Cardiac muscle cell (in vitro differentiated cells and primary cell): ENCODE measurements around the gene MBOAT1. TPM values are rescaled to one million over a fixed set of nuclear protein-coding genes. Genes with fewer than 3 reads are reported as not detected.
A peak's percentile ranks its signal among the peaks of the same experiment; 100 is the strongest.

ENCODE experiments used
- DNase-seq, 2 donors: peaks; one replicate each; pipeline versions ENCODE4 v3.0.0 to v3.0.0-alpha.2; 2010 to 2017; ENCODE audit warnings: low read depth in 1 of 2, low spot score in 1 of 2
- H3K27ac ChIP-seq: fragments of 200-600 bp; sonication (generic); 2 replicates; pipeline ENCODE4 v1.5.1; 2016
- H3K27me3 ChIP-seq: fragments of 200-600 bp; sonication (generic); 2 replicates; pipeline ENCODE4 v1.6.0; 2016; ENCODE audit warnings: control low read depth
- H3K36me3 ChIP-seq: fragments of 200-600 bp; sonication (generic); 2 replicates; pipeline ENCODE4 v1.5.1; 2016; ENCODE audit warnings: control low read depth
- H3K4me1 ChIP-seq: fragments of 200-600 bp; sonication (generic); 2 replicates; pipeline ENCODE4 v1.8.1; 2017; ENCODE audit warnings: low read depth, mild to moderate bottlenecking, mixed run types
- H3K4me3 ChIP-seq: fragments of 200-600 bp; sonication (generic); 2 replicates; pipeline ENCODE4 v1.5.1; 2016; ENCODE audit warnings: mild to moderate bottlenecking
- H3K9me3 ChIP-seq: fragments of 200-600 bp; sonication (generic); 2 replicates; pipeline ENCODE4 v1.5.1; 2017; ENCODE audit warnings: low read depth, mild to moderate bottlenecking, control low read depth
- CTCF ChIP-seq: IDR thresholded peaks from 2 replicates; pipeline ENCODE4 v1.5.1; 2012; ENCODE audit warnings: low read depth, mild to moderate bottlenecking, low read length
- polyA plus RNA-seq: library from polyadenylated mRNA; unstranded; fragments of >200 nt; fragmentation: Nextera tagmentation; extraction: Ambion mirVana; gene quantifications from 2 replicates; pipeline ENCODE4 v1.2.1, GENCODE V29; 2016
- total RNA-seq: library from RNA; depleted of rRNA; stranded (reverse); fragments of >200 nt; gene quantifications from 2 replicates; pipeline ENCODE4 v1.2.3, GENCODE V29; 2016

MBOAT1 gene
- total and polyA plus RNA-seq, 2 experiments from 2014 or later, result 7.5 to 15.5 TPM

- no peaks in the 10 kb centered on the region for H3K9me3 ChIP-seq
- H3K27ac ChIP-seq, result peak overlapping the region; percentile 96
- no peaks in the 10 kb centered on the region for H3K27me3 ChIP-seq
- no peaks in the 10 kb centered on the region for H3K36me3 ChIP-seq
- no peak for DNase-seq
- no peak for TF ChIP-seq CTCF
- peaks cover 69% of the 10 kb centered on the region for H3K4me1 ChIP-seq
- H3K4me3 ChIP-seq, result no peak overlapping the region
These were observed 92.8 kb downstream of the MBOAT1 start for GRCh38 chr6:20119485-20119884.

- H3K9me3 ChIP-seq, result no peaks in the 10 kb centered on the region
- H3K4me1 ChIP-seq, result peaks cover 63% of the 10 kb centered on the region
- no peak for TF ChIP-seq CTCF
- no peaks in the 10 kb centered on the region for H3K36me3 ChIP-seq
- H3K4me3 ChIP-seq, result no peak overlapping the region
- H3K27ac ChIP-seq, result peak overlapping the region; percentile 96
- H3K27me3 ChIP-seq, result no peaks in the 10 kb centered on the region
- DNase-seq, result peak in 1 of 2 donors; percentile 67
These were observed 93.4 kb downstream of the MBOAT1 start for GRCh38 chr6:20118892-20119291.

- H3K27ac ChIP-seq, result peak overlapping the region; percentile 96
- H3K4me1 ChIP-seq, result peaks cover 55% of the 10 kb centered on the region
- DNase-seq, result peak in 1 of 2 donors; percentile 23
- H3K27me3 ChIP-seq, result no peaks in the 10 kb centered on the region
- no peak for TF ChIP-seq CTCF
- H3K36me3 ChIP-seq, result no peaks in the 10 kb centered on the region
- no peaks in the 10 kb centered on the region for H3K9me3 ChIP-seq
- H3K4me3 ChIP-seq, result no peak overlapping the region
These were observed 94.8 kb downstream of the MBOAT1 start for GRCh38 chr6:20117474-20117873.

GRCh38 chr6:20116792-20117191, 95.5 kb downstream of the MBOAT1 start:
- Histone ChIP-seq H3K4me3 (no peak overlapping the region), H3K27ac (peak overlapping the region; percentile 96), H3K27me3 (no peaks in the 10 kb centered on the region), H3K36me3 (no peaks in the 10 kb centered on the region), H3K4me1 (peaks cover 55% of the 10 kb centered on the region), H3K9me3 (no peaks in the 10 kb centered on the region)
- no peak for TF ChIP-seq CTCF
- DNase-seq, result no peak

- Histone ChIP-seq H3K4me3 (no peak overlapping the region), H3K27me3 (no peaks in the 10 kb centered on the region), H3K4me1 (peaks cover 50% of the 10 kb centered on the region), H3K9me3 (no peaks in the 10 kb centered on the region), H3K36me3 (no peaks in the 10 kb centered on the region), H3K27ac (peak overlapping the region; percentile 65)
- no peak for DNase-seq
- no peak for TF ChIP-seq CTCF
These were observed 96.9 kb downstream of the MBOAT1 start for GRCh38 chr6:20115246-20115980.
